Measurements from ENCODE around the gene KIAA1549. TPM values are rescaled to one million over a fixed set of nuclear protein-coding genes. Genes with fewer than 3 reads are reported as not detected.

KIAA1549 gene
- total RNA-seq, 1 experiment from 2014 or later = 19.9 TPM

GRCh38 chr7:138785587-138786437, 195.4 kb downstream of the KIAA1549 start:
- BruUV-seq (replicated peaks) = no TSS peak
- no peak for TF ChIP-seq CTCF (IDR thresholded peaks at IDR 0.05; ENCODE audit: insufficient read depth in 1 of 2, low read depth in 1 of 2, low read length in 1 of 2, severe bottlenecking in 1 of 2, unreplicated experiment in 1 of 2)
- Histone ChIP-seq H3K9me3 (no peaks in the 10 kb centered on the region), H3K4me1 (peaks cover 7% of the 10 kb centered on the region), H3K4me3 (ENCODE audit: low read depth, low read length) (no peak overlapping the region), H3K27me3 (replicated peaks; ENCODE audit: control insufficient read depth, insufficient read depth, low read length) (no peaks in the 10 kb centered on the region), H3K36me3 (ENCODE audit: control insufficient read depth, insufficient read depth, low read length) (no peaks in the 10 kb centered on the region)
- H3K4me3 Mint-ChIP-seq (ENCODE audit: unreplicated experiment) = peak overlapping the region; percentile 53
- POLR2A ChIA-PET = no interaction called here
- peak overlapping the region; percentile 82 for H3K27ac Mint-ChIP-seq (ENCODE audit: unreplicated experiment)
- no peaks in the 10 kb centered on the region for H3K27me3 Mint-ChIP-seq (ENCODE audit: insufficient read depth, unreplicated experiment)
- DNase-seq = peak; percentile 15 to 37
- CTCF ChIA-PET = no interaction called here
- no peaks in the 10 kb centered on the region for H3K36me3 Mint-ChIP-seq (ENCODE audit: insufficient read depth, unreplicated experiment)
- H3K4me1 Mint-ChIP-seq (ENCODE audit: low read depth, unreplicated experiment) = peaks cover 7% of the 10 kb centered on the region
- H3K9me3 Mint-ChIP-seq (ENCODE audit: unreplicated experiment) = peaks cover 19% of the 10 kb centered on the region
- intact Hi-C loops (cut with micrococcal nuclease; ENCODE audit: unreplicated experiment) = loop anchor here (1.0 kb wide), 1 partner anchor 10 kb away; no protein-coding TSS in a partner anchor

GRCh38 chr7:138784692-138785091, 196.5 kb downstream of the KIAA1549 start:
- no peaks in the 10 kb centered on the region for H3K36me3 ChIP-seq (ENCODE audit: control insufficient read depth, insufficient read depth, low read length)
- Mint-ChIP-seq H3K36me3 (ENCODE audit: insufficient read depth, unreplicated experiment) (no peaks in the 10 kb centered on the region), H3K9me3 (ENCODE audit: unreplicated experiment) (peaks cover 19% of the 10 kb centered on the region), H3K4me1 (ENCODE audit: low read depth, unreplicated experiment) (peaks cover 7% of the 10 kb centered on the region), H3K27me3 (ENCODE audit: insufficient read depth, unreplicated experiment) (no peaks in the 10 kb centered on the region), H3K4me3 (ENCODE audit: unreplicated experiment) (no peak overlapping the region), H3K27ac (ENCODE audit: unreplicated experiment) (no peak overlapping the region)
- no peaks in the 10 kb centered on the region for H3K9me3 ChIP-seq
- ChIA-PET POLR2A (no interaction called here), CTCF (no interaction called here)
- peaks cover 7% of the 10 kb centered on the region for H3K4me1 ChIP-seq
- no TSS peak for BruUV-seq (replicated peaks)
- DNase-seq = no peak
- intact Hi-C loops (cut with micrococcal nuclease; ENCODE audit: unreplicated experiment) = no loop called here
- no peak for TF ChIP-seq CTCF (IDR thresholded peaks at IDR 0.05; ENCODE audit: insufficient read depth in 1 of 2, low read depth in 1 of 2, low read length in 1 of 2, severe bottlenecking in 1 of 2, unreplicated experiment in 1 of 2)
- H3K27me3 ChIP-seq (replicated peaks; ENCODE audit: control insufficient read depth, insufficient read depth, low read length) = no peaks in the 10 kb centered on the region
- no peak overlapping the region for H3K4me3 ChIP-seq (ENCODE audit: low read depth, low read length)

Other genes starting within 250 kb of the KIAA1549 start
- not detected in 2 replicates for gene TMEM213, start 183.4 kb downstream of the KIAA1549 start, total RNA-seq (2022)
- 1.2 and 1.5 TPM in 2 replicates for gene ATP6V0A4, start 183.2 kb downstream of the KIAA1549 start, total RNA-seq (2022)
- gene ZC3HAV1L, start 54.7 kb upstream of the KIAA1549 start, total RNA-seq (2022) = 22.1 and 24.6 TPM in 2 replicates
- gene ZC3HAV1, start 128.3 kb upstream of the KIAA1549 start, total RNA-seq (2022) = 30.8 and 30.9 TPM in 2 replicates
- gene UBN2, start 249.8 kb upstream of the KIAA1549 start, total RNA-seq (2022) = 21.3 and 23.4 TPM in 2 replicates

Data from Caco-2 (cell line).